Brain microvascular endothelial cell (primary cell): ENCODE data around the gene PBX4.
"Not testable (repeated sequence)": the region's sequence is repeated elsewhere in the genome, so short reads cannot be mapped to it uniquely, and the experiment has no call there.

Source experiments
- DNase-seq: peaks from one replicate; pipeline ENCODE4 v3.0.0-alpha.2; 2020
- H3K27ac ChIP-seq: fragments of 250-450 bp; sonication (Bioruptor Pico); 2 replicates; pipeline ENCODE4 v1.5.1; 2020; ENCODE audit warnings: mild to moderate bottlenecking, moderate library complexity
- H3K27me3 ChIP-seq: fragments of 250-450 bp; sonication (Bioruptor Pico); replicated peaks from 2 replicates; pipeline ENCODE4 v1.5.1; 2020; ENCODE audit warnings: mild to moderate bottlenecking
- H3K36me3 ChIP-seq: fragments of 250-450 bp; sonication (Bioruptor Pico); replicated peaks from 2 replicates; pipeline ENCODE4 v1.5.1; 2020; ENCODE audit warnings: mild to moderate bottlenecking
- H3K4me3 ChIP-seq: 2 replicates; pipeline ENCODE4 v1.5.1; 2011; ENCODE audit warnings: low read depth, mild to moderate bottlenecking, control low read depth, low read length, moderate library complexity
- CTCF ChIP-seq: IDR thresholded peaks from 2 replicates; pipeline ENCODE4 v1.5.1; 2011; ENCODE audit warnings: low read depth, mild to moderate bottlenecking, moderate library complexity, low read length, control low read depth, inconsistent platforms; ENCODE audit errors: missing control alignments
- in situ Hi-C: cut with HindIII; loops from 2 replicates; pipeline ENCODE4 v1.10.0; 2017; ENCODE audit warnings: low sequenced_read_pairs, low pct_ligation_motif_present

The PBX4 gene

GRCh38 chr19:19602136-19602712 lies 16.3 kb downstream of the PBX4 start:
- DNase-seq, result no peak
- no peak overlapping the region for H3K27ac ChIP-seq
- H3K27me3 ChIP-seq, result no peaks in the 10 kb centered on the region
- H3K36me3 ChIP-seq, result no peaks in the 10 kb centered on the region
- H3K4me3 ChIP-seq, result no peak overlapping the region
- no peak for TF ChIP-seq CTCF
- in situ Hi-C loops, result no loop called here

GRCh38 chr19:19600793-19601330 lies 17.6 kb downstream of the PBX4 start:
- in situ Hi-C loops, result no loop called here
- no peak overlapping the region for H3K4me3 ChIP-seq
- no peaks in the 10 kb centered on the region for H3K36me3 ChIP-seq
- no peak overlapping the region for H3K27ac ChIP-seq
- TF ChIP-seq CTCF, result no peak
- H3K27me3 ChIP-seq, result no peaks in the 10 kb centered on the region
- DNase-seq, result no peak

GRCh38 chr19:19598728-19599451 lies 19.6 kb downstream of the PBX4 start:
- H3K27me3 ChIP-seq, H3K27ac ChIP-seq, H3K36me3 ChIP-seq, in situ Hi-C loops, DNase-seq, H3K4me3 ChIP-seq: not testable (repeated sequence)

GRCh38 chr19:19597809-19598306 lies 20.6 kb downstream of the PBX4 start:
- in situ Hi-C loops, result no loop called here
- H3K36me3 ChIP-seq, result no peaks in the 10 kb centered on the region
- no peaks in the 10 kb centered on the region for H3K27me3 ChIP-seq
- DNase-seq, result no peak
- no peak overlapping the region for H3K27ac ChIP-seq
- H3K4me3 ChIP-seq, result no peak overlapping the region
- TF ChIP-seq CTCF, result no peak

GRCh38 chr19:19595171-19595701 lies 23.3 kb downstream of the PBX4 start:
- H3K36me3 ChIP-seq, result no peaks in the 10 kb centered on the region
- no peak for TF ChIP-seq CTCF
- no peak overlapping the region for H3K27ac ChIP-seq
- in situ Hi-C loops, result no loop called here
- peak; percentile 21 for DNase-seq
- H3K4me3 ChIP-seq, result no peak overlapping the region
- H3K27me3 ChIP-seq, result no peaks in the 10 kb centered on the region

- DNase-seq, result no peak
- no peaks in the 10 kb centered on the region for H3K36me3 ChIP-seq
- H3K27me3 ChIP-seq, result no peaks in the 10 kb centered on the region
- H3K27ac ChIP-seq, result no peak overlapping the region
- no peak for TF ChIP-seq CTCF
- H3K4me3 ChIP-seq, result no peak overlapping the region
- in situ Hi-C loops, result no loop called here
Measured at GRCh38 chr19:19594381-19594780, 24.1 kb downstream of the PBX4 start.
